Sigmoid colon (tissue), 4 donors: Measurements from ENCODE around the gene ANKRD2.

Source experiments
- EP300 ChIP-seq, 4 donors: sonication (generic); formaldehyde crosslinking; IDR thresholded peaks; one replicate each; pipeline ENCODE4 v1.6.1; 2017; ENCODE audit warnings: antibody characterized with exemption in 4 of 4
- POLR2A ChIP-seq, 2 donors: fragments of 450-650 bp; IDR thresholded peaks; one replicate each; pipeline ENCODE4 v1.6.1; 2016; ENCODE audit warnings: antibody characterized with exemption in 2 of 2, mild to moderate bottlenecking in 2 of 2, moderate library complexity in 2 of 2
- POLR2AphosphoS5 ChIP-seq, 4 donors: sonication (generic); formaldehyde crosslinking; IDR thresholded peaks; one replicate each; pipeline ENCODE4 v1.6.1; 2017; ENCODE audit warnings: antibody characterized with exemption in 4 of 4
- TF ChIP-seq, protein P1 (sequence below), 4 experiments: fragments of 450-650 bp in 3 of 4; fragments of 200-600 bp in 1 of 4; IDR thresholded peaks; one replicate each; pipeline ENCODE4 v1.5.1; 2016 to 2019; ENCODE audit warnings: antibody characterized with exemption in 4 of 4, mild to moderate bottlenecking in 3 of 4, moderate library complexity in 2 of 4

GRCh38 chr10:97540669-97541500, 31.7 kb upstream of the ANKRD2 start:
- TF ChIP-seq, protein P1, sequence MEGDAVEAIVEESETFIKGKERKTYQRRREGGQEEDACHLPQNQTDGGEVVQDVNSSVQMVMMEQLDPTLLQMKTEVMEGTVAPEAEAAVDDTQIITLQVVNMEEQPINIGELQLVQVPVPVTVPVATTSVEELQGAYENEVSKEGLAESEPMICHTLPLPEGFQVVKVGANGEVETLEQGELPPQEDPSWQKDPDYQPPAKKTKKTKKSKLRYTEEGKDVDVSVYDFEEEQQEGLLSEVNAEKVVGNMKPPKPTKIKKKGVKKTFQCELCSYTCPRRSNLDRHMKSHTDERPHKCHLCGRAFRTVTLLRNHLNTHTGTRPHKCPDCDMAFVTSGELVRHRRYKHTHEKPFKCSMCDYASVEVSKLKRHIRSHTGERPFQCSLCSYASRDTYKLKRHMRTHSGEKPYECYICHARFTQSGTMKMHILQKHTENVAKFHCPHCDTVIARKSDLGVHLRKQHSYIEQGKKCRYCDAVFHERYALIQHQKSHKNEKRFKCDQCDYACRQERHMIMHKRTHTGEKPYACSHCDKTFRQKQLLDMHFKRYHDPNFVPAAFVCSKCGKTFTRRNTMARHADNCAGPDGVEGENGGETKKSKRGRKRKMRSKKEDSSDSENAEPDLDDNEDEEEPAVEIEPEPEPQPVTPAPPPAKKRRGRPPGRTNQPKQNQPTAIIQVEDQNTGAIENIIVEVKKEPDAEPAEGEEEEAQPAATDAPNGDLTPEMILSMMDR (IDR thresholded peaks at IDR 0.05) = no peak
- no peak for TF ChIP-seq POLR2A (IDR thresholded peaks at IDR 0.05)
- TF ChIP-seq POLR2AphosphoS5 (IDR thresholded peaks at IDR 0.05) = no peak
- TF ChIP-seq EP300 (IDR thresholded peaks at IDR 0.05) = no peak
